ENCODE results near the gene KCTD12. TPM values are rescaled to one million over a fixed set of nuclear protein-coding genes. Genes with fewer than 3 reads are reported as not detected.

Gene KCTD12
- total RNA-seq, 1 experiment from 2014 or later = 1.9 TPM

GRCh38 chr13:76887076-76887563 is 915 bp upstream of the KCTD12 start:
- peaks cover 20% of the 10 kb centered on the region; the same call in 1 of the 2 replicates for H3K27me3 ChIP-seq (ENCODE audit: insufficient read depth, low read length)
- no peaks in the 10 kb centered on the region for H4K20me1 ChIP-seq (ENCODE audit: insufficient read depth)
- no peak for TF ChIP-seq JUND (IDR thresholded peaks at IDR 0.05)
- TF ChIP-seq EGR1 (IDR thresholded peaks at IDR 0.05; ENCODE audit: low read depth) = no peak
- no peak for TF ChIP-seq MAX (IDR thresholded peaks at IDR 0.05)
- TF ChIP-seq RAD21 (IDR thresholded peaks at IDR 0.05; ENCODE audit: low read depth) = no peak
- no peak for TF ChIP-seq ELF1 (IDR thresholded peaks at IDR 0.05; ENCODE audit: borderline replicate concordance, low read depth)
- no peak for TF ChIP-seq ZFX (IDR thresholded peaks at IDR 0.05)
- TF ChIP-seq TCF7L2 (IDR thresholded peaks at IDR 0.05; ENCODE audit: borderline replicate concordance, extremely low read depth, insufficient read depth, insufficient read length) = no peak
- TF ChIP-seq CEBPB (IDR thresholded peaks at IDR 0.05; ENCODE audit: low read depth) = no peak
- no peak overlapping the region for H3K4me3 ChIP-seq (replicated peaks in 1 of 2; ENCODE audit: low read depth in 1 of 2, low read length in 2 of 2)
- H3K36me3 ChIP-seq (ENCODE audit: control insufficient read depth in 1 of 2, insufficient read depth in 2 of 2, low read length in 2 of 2) = no peaks in the 10 kb centered on the region
- BruUV-seq (replicated peaks) = no TSS peak
- RAD21 ChIA-PET (ENCODE audit: low non-redundant PET in 1 of 2, low total read pairs in 2 of 2, uncharacterized antibody in 2 of 2, unreplicated experiment in 2 of 2) = no interaction called here
- DNase-seq (ENCODE audit: low read depth, low spot score) = no peak
- H3K4me1 ChIP-seq (ENCODE audit: control insufficient read depth in 1 of 2, insufficient read depth in 2 of 2, low read length in 2 of 2) = peaks cover 0 to 14% of the 10 kb centered on the region in 2 experiments; a peak in 1 of 4 replicates
- H3K9me3 ChIP-seq (ENCODE audit: control insufficient read depth in 1 of 2, insufficient read depth in 1 of 2, low read depth in 1 of 2, low read length in 2 of 2) = no peaks in the 10 kb centered on the region
- no peaks in the 10 kb centered on the region for H3K79me2 ChIP-seq (ENCODE audit: insufficient read depth, low read length)
- POLR2A ChIA-PET = interaction anchor here (0.6 kb wide), 1 partner anchor 27 kb away, joined by 4 read pairs; no protein-coding TSS in a partner anchor
- no peak for ATAC-seq
- no peak overlapping the region for H2AFZ ChIP-seq (ENCODE audit: low read depth, low read length, poor library complexity, severe bottlenecking)
- intact Hi-C loops (cut with micrococcal nuclease) = no loop called here
- H3K27ac ChIP-seq (ENCODE audit: low read depth, low read length) = no peak overlapping the region
- CTCF ChIA-PET = no interaction called here
- no peak overlapping the region for H3K9ac ChIP-seq (ENCODE audit: low read length)
- peak overlapping the region; percentile 90; the same call in 1 of the 2 replicates for H3K4me2 ChIP-seq (ENCODE audit: low read length)
- no peaks in the 10 kb centered on the region for H3K9me2 ChIP-seq (ENCODE audit: insufficient read depth)

GRCh38 chr13:76886005-76886291 is 257 bp downstream of the KCTD12 start:
- peaks cover 0 to 14% of the 10 kb centered on the region in 2 experiments; a peak in 1 of 4 replicates for H3K4me1 ChIP-seq (ENCODE audit: control insufficient read depth in 1 of 2, insufficient read depth in 2 of 2, low read length in 2 of 2)
- no peaks in the 10 kb centered on the region for H3K36me3 ChIP-seq (ENCODE audit: control insufficient read depth in 1 of 2, insufficient read depth in 2 of 2, low read length in 2 of 2)
- peak overlapping the region; percentile 42 to 58 for H3K4me3 ChIP-seq (replicated peaks in 1 of 2; ENCODE audit: low read depth in 1 of 2, low read length in 2 of 2)
- peak overlapping the region; percentile 54 for H2AFZ ChIP-seq (ENCODE audit: low read depth, low read length, poor library complexity, severe bottlenecking)
- POLR2A ChIA-PET = no interaction called here
- no peaks in the 10 kb centered on the region for H4K20me1 ChIP-seq (ENCODE audit: insufficient read depth)
- peaks cover 24% of the 10 kb centered on the region; the same call in 1 of the 2 replicates for H3K27me3 ChIP-seq (ENCODE audit: insufficient read depth, low read length)
- peak overlapping the region; percentile 27; the same call in 1 of the 2 replicates for H3K9ac ChIP-seq (ENCODE audit: low read length)
- CTCF ChIA-PET = interaction anchor here (1.1 kb wide), 1 partner anchor 63 kb away, joined by 3 read pairs; no protein-coding TSS in a partner anchor
- H3K79me2 ChIP-seq (ENCODE audit: insufficient read depth, low read length) = no peaks in the 10 kb centered on the region
- H3K9me2 ChIP-seq (ENCODE audit: insufficient read depth) = no peaks in the 10 kb centered on the region
- BruUV-seq (replicated peaks) = no TSS peak
- H3K9me3 ChIP-seq (ENCODE audit: control insufficient read depth in 1 of 2, insufficient read depth in 1 of 2, low read depth in 1 of 2, low read length in 2 of 2) = no peaks in the 10 kb centered on the region
- DNase-seq (ENCODE audit: low read depth, low spot score) = no peak
- no peak; the same call in 1 of the 2 replicates for ATAC-seq
- H3K4me2 ChIP-seq (ENCODE audit: low read length) = peak overlapping the region; percentile 90
- intact Hi-C loops (cut with micrococcal nuclease) = no loop called here
- RAD21 ChIA-PET (ENCODE audit: low non-redundant PET in 1 of 2, low total read pairs in 2 of 2, uncharacterized antibody in 2 of 2, unreplicated experiment in 2 of 2) = interaction anchor here in 1 of 2 experiments (0.7 kb wide), 1 partner anchor 141 kb away, joined by 4 read pairs; no protein-coding TSS in a partner anchor
- H3K27ac ChIP-seq (ENCODE audit: low read depth, low read length) = no peak overlapping the region; the same call in 1 of the 2 replicates
- TF ChIP-seq SRF (IDR thresholded peaks at IDR 0.05; ENCODE audit: low read depth) = no peak
- TF ChIP-seq ZNF274 (IDR thresholded peaks at IDR 0.05; ENCODE audit: low read depth, low read length) = no peak
- TF ChIP-seq CTCF (IDR thresholded peaks at IDR 0.05 in 2 of 3, conservative IDR thresholded peaks at IDR 0.05 in 1 of 3; ENCODE audit: borderline replicate concordance in 1 of 3, insufficient read depth in 1 of 3, low read depth in 2 of 3, low read length in 2 of 3) = no peak
- TF ChIP-seq YY1 (IDR thresholded peaks at IDR 0.05; ENCODE audit: extremely low read depth, insufficient replicate concordance, low read depth, low read length) = no peak
- TF ChIP-seq POLR2A (IDR thresholded peaks at IDR 0.05; ENCODE audit: borderline replicate concordance, extremely low read depth, insufficient read depth, insufficient read length) = no peak
- TF ChIP-seq EGR1 (IDR thresholded peaks at IDR 0.05; ENCODE audit: low read depth) = no peak
- TF ChIP-seq REST (IDR thresholded peaks at IDR 0.05; ENCODE audit: low read depth) = no peak
- no peak for TF ChIP-seq ELF1 (IDR thresholded peaks at IDR 0.05; ENCODE audit: borderline replicate concordance, low read depth)
- TF ChIP-seq SP1 (IDR thresholded peaks at IDR 0.05; ENCODE audit: low read depth) = no peak
- no peak for TF ChIP-seq EZH2phosphoT487 (IDR thresholded peaks at IDR 0.05; ENCODE audit: borderline replicate concordance)
